HEK293T (cell line): Measurements from ENCODE around the gene PYGO2.

ENCODE experiments used
- CTCF ChIA-PET: fragments of 350-600 bp; formaldehyde crosslinking; extraction: SDS; loops from one replicate; lab custom pipeline; 2021; ENCODE audit warnings: antibody characterized with exemption, inconsistent platforms; lab: Yijun Ruan, JAX
- POLR2A ChIA-PET: fragments of 350-600 bp; formaldehyde crosslinking; extraction: SDS; loops from one replicate; lab custom pipeline; 2020; ENCODE audit warnings: antibody characterized with exemption, inconsistent platforms; lab: Yijun Ruan, JAX
- DNase-seq: peaks from one replicate; pipeline ENCODE4 v3.0.0; 2012; ENCODE audit warnings: mixed read lengths; ENCODE audit errors: extremely low spot score
- ARNT ChIP-seq: fragments of 450-650 bp; IDR thresholded peaks from 2 replicates; pipeline ENCODE4 v1.6.1; 2017; ENCODE audit warnings: mild to moderate bottlenecking
- BHLHE40 ChIP-seq: fragments of 450-650 bp; IDR thresholded peaks from 2 replicates; pipeline ENCODE4 v1.6.1; 2016; ENCODE audit warnings: mild to moderate bottlenecking, moderate library complexity, borderline replicate concordance
- CTBP1 ChIP-seq: fragments of 450-650 bp; IDR thresholded peaks from 2 replicates; pipeline ENCODE4 v1.6.1; 2016; ENCODE audit warnings: borderline replicate concordance
- ELF4 ChIP-seq: fragments of 450-650 bp; IDR thresholded peaks from 2 replicates; pipeline ENCODE4 v1.6.1; 2017; ENCODE audit warnings: antibody characterized with exemption
- FOXA1 ChIP-seq: fragments of 450-650 bp; IDR thresholded peaks from 2 replicates; pipeline ENCODE4 v1.6.1; 2016; ENCODE audit warnings: mild to moderate bottlenecking
- FOXK2 ChIP-seq: fragments of 450-650 bp; IDR thresholded peaks from 2 replicates; pipeline ENCODE4 v1.6.1; 2016; ENCODE audit warnings: mild to moderate bottlenecking
- FOXM1 ChIP-seq: fragments of 450-650 bp; IDR thresholded peaks from 2 replicates; pipeline ENCODE4 v1.6.1; 2017; ENCODE audit warnings: mild to moderate bottlenecking, borderline replicate concordance
- HDGF ChIP-seq: fragments of 450-650 bp; IDR thresholded peaks from 2 replicates; pipeline ENCODE4 v1.6.1; 2017; ENCODE audit warnings: antibody characterized with exemption, borderline replicate concordance
- L3MBTL2 ChIP-seq: fragments of 450-650 bp; conservative IDR thresholded peaks from 2 replicates; pipeline ENCODE4 v1.6.1; 2016; ENCODE audit warnings: mild to moderate bottlenecking
- LEF1 ChIP-seq: fragments of 450-650 bp; IDR thresholded peaks from 2 replicates; pipeline ENCODE4 v1.6.1; 2017; ENCODE audit warnings: mild to moderate bottlenecking, borderline replicate concordance
- NFRKB ChIP-seq: fragments of 450-650 bp; IDR thresholded peaks from 2 replicates; pipeline ENCODE4 v1.6.1; 2016; ENCODE audit warnings: mild to moderate bottlenecking, moderate library complexity
- PKNOX1 ChIP-seq: fragments of 450-650 bp; IDR thresholded peaks from 2 replicates; pipeline ENCODE4 v1.6.1; 2016
- SP1 ChIP-seq: fragments of 450-650 bp; IDR thresholded peaks from 2 replicates; pipeline ENCODE4 v1.6.1; 2017
- SUZ12 ChIP-seq: fragments of 450-650 bp; IDR thresholded peaks from 2 replicates; pipeline ENCODE4 v1.6.1; 2016; ENCODE audit warnings: mild to moderate bottlenecking
- TARDBP ChIP-seq: fragments of 450-650 bp; IDR thresholded peaks from 2 replicates; pipeline ENCODE4 v1.6.1; 2016
- ZNF384 ChIP-seq: fragments of 450-650 bp; IDR thresholded peaks from 2 replicates; pipeline ENCODE4 v1.6.1; 2016

The PYGO2 gene

GRCh38 chr1:154971341-154971998, 9.9 kb upstream of the PYGO2 start:
- no peak for TF ChIP-seq ARNT
- TF ChIP-seq HDGF: no peak
- no peak for TF ChIP-seq L3MBTL2
- TF ChIP-seq FOXK2: no peak
- TF ChIP-seq FOXA1: no peak
- no peak for TF ChIP-seq FOXM1
- TF ChIP-seq ZNF384: no peak
- DNase-seq: no peak
- CTCF ChIA-PET: interaction anchor here (0.8 to 2.2 kb wide), 6 partner anchors 9 to 114 kb away, joined by 3 to 8 read pairs (median 4); partner anchors contain the start of genes LENEP and PYGO2
- POLR2A ChIA-PET: interaction anchor here (0.8 to 6.6 kb wide), 12 partner anchors 10 to 124 kb away, joined by 3 to 59 read pairs (median 7); partner anchors contain the start of genes FLAD1, LENEP, PBXIP1 and PMVK

- CTCF ChIA-PET: interaction anchor here (0.6 to 2.2 kb wide), 5 partner anchors 9 to 115 kb away, joined by 3 to 8 read pairs (median 4); partner anchors contain the start of gene PYGO2
- TF ChIP-seq SP1 (no peak), NFRKB (no peak), FOXA1 (no peak), PKNOX1 (no peak), HDGF (no peak), FOXM1 (no peak), LEF1 (no peak), SUZ12 (no peak), ZNF384 (no peak), CTBP1 (no peak), FOXK2 (no peak), ARNT (no peak), L3MBTL2 (no peak; the same call in 1 of the 2 replicates), ELF4 (no peak), BHLHE40 (no peak)
Observed at GRCh38 chr1:154970631-154971340, 9.2 kb upstream of the PYGO2 start, which contains the start of gene SHC1. SHC1 (minus strand) TSS chr1:154970747; CDS start chr1:154970526, 221 bp downstream.

GRCh38 chr1:154969860-154970452, 8.4 kb upstream of the PYGO2 start:
- ChIA-PET CTCF (interaction anchor here (0.7 to 2.2 kb wide), 4 partner anchors 8 to 115 kb away, joined by 4 to 8 read pairs (median 4); partner anchors contain the start of genes PBXIP1 and PYGO2), POLR2A (interaction anchor here (0.9 to 6.6 kb wide), 9 partner anchors 8 to 223 kb away, joined by 3 to 59 read pairs (median 7); partner anchors contain the start of genes FLAD1, LENEP, PBXIP1 and PMVK)
- DNase-seq: no peak
- TF ChIP-seq ELF4 (no peak), ZNF384 (no peak), L3MBTL2 (no peak), PKNOX1 (no peak), NFRKB (no peak), HDGF (no peak), SUZ12 (no peak), SP1 (no peak), CTBP1 (no peak), FOXK2 (no peak), BHLHE40 (no peak), TARDBP (no peak), FOXA1 (no peak)

More at GRCh38 chr1:154970631-154971340, 9.2 kb upstream of the PYGO2 start, which contains the start of gene SHC1:
- POLR2A ChIA-PET: interaction anchor here (0.6 to 6.6 kb wide), 13 partner anchors 9 to 223 kb away, joined by 3 to 59 read pairs (median 5); partner anchors contain the start of genes FLAD1, LENEP, PBXIP1 and PMVK
- peak; percentile 79 for DNase-seq

GRCh38 chr1:154969246-154969645, 7.7 kb upstream of the PYGO2 start:
- CTCF ChIA-PET: no interaction called here
- no peak for DNase-seq
- POLR2A ChIA-PET: interaction anchor here (0.9 to 6.6 kb wide), 3 partner anchors 13 to 25 kb away, joined by 4 to 58 read pairs (median 5); partner anchors contain the start of genes FLAD1 and PBXIP1
- TF ChIP-seq TARDBP: no peak
- no peak for TF ChIP-seq ARNT
- no peak for TF ChIP-seq L3MBTL2
- no peak for TF ChIP-seq NFRKB
- TF ChIP-seq LEF1: no peak
- TF ChIP-seq ELF4: no peak
- TF ChIP-seq SUZ12: no peak
- TF ChIP-seq FOXA1: no peak
- TF ChIP-seq SP1: no peak
- no peak for TF ChIP-seq ZNF384

- POLR2A ChIA-PET: interaction anchor here (1.0 to 6.6 kb wide), 2 partner anchors 15 to 26 kb away, joined by 4 to 58 read pairs; partner anchors contain the start of gene FLAD1
Observed at GRCh38 chr1:154968731-154969130, 7.1 kb upstream of the PYGO2 start.

More at GRCh38 chr1:154968731-154969130, 7.1 kb upstream of the PYGO2 start:
- TF ChIP-seq TARDBP (no peak), SUZ12 (no peak), BHLHE40 (no peak), ARNT (no peak), L3MBTL2 (no peak), LEF1 (no peak), FOXK2 (no peak)
- CTCF ChIA-PET: interaction anchor here (0.6 kb wide), 1 partner anchor 275 kb away, joined by 3 read pairs; no protein-coding TSS in a partner anchor
- DNase-seq: no peak
